ENCODE data around the gene LYST.
"Not testable (repeated sequence)": the region's sequence is repeated elsewhere in the genome, so short reads cannot be mapped to it uniquely, and the experiment has no call there.

The LYST gene

GRCh38 chr1:235818632-235819136, 48.0 kb downstream of the LYST start:
- no peak for DNase-seq (ENCODE audit: low read depth in 2 of 2)

- no peak for DNase-seq (ENCODE audit: low read depth in 2 of 2)
Observed at GRCh38 chr1:235817101-235817728, 49.5 kb downstream of the LYST start.

GRCh38 chr1:235809688-235810397, 56.9 kb downstream of the LYST start:
- no peak for DNase-seq (ENCODE audit: low read depth in 2 of 2)

- no peak for DNase-seq (ENCODE audit: low read depth in 2 of 2)
Observed at GRCh38 chr1:235808223-235808622, 58.5 kb downstream of the LYST start.

- DNase-seq (ENCODE audit: low read depth in 2 of 2), result no peak
Observed at GRCh38 chr1:235806123-235806522, 60.6 kb downstream of the LYST start.

- DNase-seq (ENCODE audit: low read depth in 2 of 2), result no peak
Observed at GRCh38 chr1:235802573-235803346, 63.9 kb downstream of the LYST start.

- no peak for DNase-seq (ENCODE audit: low read depth in 2 of 2)
Observed at GRCh38 chr1:235799264-235799663, 67.4 kb downstream of the LYST start.

- DNase-seq (ENCODE audit: low read depth in 2 of 2), result no peak
Observed at GRCh38 chr1:235791532-235792060, 75.1 kb downstream of the LYST start.

GRCh38 chr1:235790123-235790522, 76.6 kb downstream of the LYST start:
- DNase-seq (ENCODE audit: low read depth in 2 of 2), result no peak

- not testable (repeated sequence) for DNase-seq (ENCODE audit: low read depth in 2 of 2)
Observed at GRCh38 chr1:235786227-235786898, 80.3 kb downstream of the LYST start.

GRCh38 chr1:235784950-235785349, 81.8 kb downstream of the LYST start:
- no peak for DNase-seq (ENCODE audit: low read depth in 2 of 2)

- DNase-seq (ENCODE audit: low read depth in 2 of 2), result no peak
Observed at GRCh38 chr1:235783148-235783776, 83.4 kb downstream of the LYST start.

GRCh38 chr1:235782601-235783000, 84.1 kb downstream of the LYST start:
- DNase-seq (ENCODE audit: low read depth in 2 of 2), result no peak

- no peak for DNase-seq (ENCODE audit: low read depth in 2 of 2)
Observed at GRCh38 chr1:235781807-235782206, 84.9 kb downstream of the LYST start.

- no peak for DNase-seq (ENCODE audit: low read depth in 2 of 2)
Observed at GRCh38 chr1:235779770-235780169, 86.9 kb downstream of the LYST start.

- DNase-seq (ENCODE audit: low read depth in 2 of 2), result no peak
Observed at GRCh38 chr1:235776396-235776795, 90.3 kb downstream of the LYST start.

- no peak for DNase-seq (ENCODE audit: low read depth in 2 of 2)
Observed at GRCh38 chr1:235775246-235775860, 91.4 kb downstream of the LYST start.

GRCh38 chr1:235767795-235768194, 98.9 kb downstream of the LYST start:
- no peak for DNase-seq (ENCODE audit: low read depth in 2 of 2)

GRCh38 chr1:235766794-235767285, 99.9 kb downstream of the LYST start:
- no peak for DNase-seq (ENCODE audit: low read depth in 2 of 2)

GRCh38 chr1:235763962-235764361, 102.7 kb downstream of the LYST start:
- no peak for DNase-seq (ENCODE audit: low read depth in 2 of 2)

- no peak for DNase-seq (ENCODE audit: low read depth in 2 of 2)
Observed at GRCh38 chr1:235759336-235759735, 107.4 kb downstream of the LYST start.
